Stimulated activated CD8-positive, alpha-beta memory T cell treated with anti-CD3 and anti-CD28 coated beads, Interleukin-15, amount 100 ng/mL, for 4 hours (primary cell): ENCODE data around the gene CACNB3.

ENCODE experiments used
- DNase-seq, 2 donors: peaks; one replicate each; pipeline ENCODE4 v3.0.0-alpha.2; 2020; ENCODE audit warnings: low read depth in 2 of 2

Gene CACNB3

GRCh38 chr12:48817873-48818830, at the start of gene CACNB3:
Gene CACNB3, plus strand, starts transcription at chr12:48818496. Its CDS starts 434 bp downstream, at chr12:48818930.
- DNase-seq = peak; percentile 53 to 55

- DNase-seq = no peak
These were observed 49.6 kb upstream of the CACNB3 start for GRCh38 chr12:48768736-48769135.

GRCh38 chr12:48770756-48771155, 47.5 kb upstream of the CACNB3 start:
- DNase-seq = no peak

- DNase-seq = no peak
These were observed 46.6 kb upstream of the CACNB3 start for GRCh38 chr12:48771588-48772112.

- no peak for DNase-seq
These were observed 44.6 kb upstream of the CACNB3 start for GRCh38 chr12:48773686-48774085.

- DNase-seq = no peak
These were observed 43.8 kb upstream of the CACNB3 start for GRCh38 chr12:48774516-48774915.

GRCh38 chr12:48775299-48775698, 43.0 kb upstream of the CACNB3 start:
- DNase-seq = no peak

GRCh38 chr12:48775991-48776649, 42.2 kb upstream of the CACNB3 start:
- DNase-seq = no peak

GRCh38 chr12:48776956-48777355, 41.3 kb upstream of the CACNB3 start:
- no peak for DNase-seq

GRCh38 chr12:48777501-48778400, 40.5 kb upstream of the CACNB3 start:
- no peak for DNase-seq

GRCh38 chr12:48779869-48780268, 38.4 kb upstream of the CACNB3 start:
- DNase-seq = no peak

- no peak for DNase-seq
These were observed 37.8 kb upstream of the CACNB3 start for GRCh38 chr12:48780381-48781025.

- DNase-seq = no peak
These were observed 36.4 kb upstream of the CACNB3 start for GRCh38 chr12:48781750-48782456.

- no peak for DNase-seq
These were observed 35.6 kb upstream of the CACNB3 start for GRCh38 chr12:48782457-48783395.

- no peak for DNase-seq
These were observed 34.9 kb upstream of the CACNB3 start for GRCh38 chr12:48783432-48783831.

GRCh38 chr12:48786591-48787544, 31.4 kb upstream of the CACNB3 start:
- no peak for DNase-seq

GRCh38 chr12:48787791-48788523, 30.3 kb upstream of the CACNB3 start:
- no peak for DNase-seq

- DNase-seq = no peak
These were observed 29.8 kb upstream of the CACNB3 start for GRCh38 chr12:48788524-48788853.
